ENCODE measurements around the gene MYO6.
"Not testable (repeated sequence)": the region's sequence is repeated elsewhere in the genome, so short reads cannot be mapped to it uniquely, and the experiment has no call there.

MYO6 gene

GRCh38 chr6:75748743-75749538 lies at the start of gene MYO6:
MYO6 (plus strand) TSS chr6:75749239; CDS start chr6:75817548, 68,309 bp downstream.
- TF ChIP-seq EZH2phosphoT487 (IDR thresholded peaks at IDR 0.05; ENCODE audit: borderline replicate concordance) (no peak), CTCF (conservative IDR thresholded peaks at IDR 0.05; ENCODE audit: low read length) (no peak)
- Histone ChIP-seq H3K36me3 (ENCODE audit: insufficient read depth, low read length) (no peaks in the 10 kb centered on the region), H3K9me3 (ENCODE audit: insufficient read depth, low read depth, low read length) (no peaks in the 10 kb centered on the region), H4K20me1 (ENCODE audit: insufficient read depth, low read length, poor library complexity, severe bottlenecking) (no peaks in the 10 kb centered on the region), H3K9me2 (replicated peaks; ENCODE audit: low read depth, low read length) (no peaks in the 10 kb centered on the region), H3K27me3 (ENCODE audit: insufficient read depth, low read length, poor library complexity, severe bottlenecking) (no peaks in the 10 kb centered on the region), H2AFZ (ENCODE audit: low read length) (no peak within 1 kb of the TSS), H3K9ac (ENCODE audit: low read depth, low read length, poor library complexity, severe bottlenecking) (no peak within 1 kb of the TSS), H3K79me2 (ENCODE audit: insufficient read depth, low read length) (no peaks in the 10 kb centered on the region), H3K4me1 (ENCODE audit: insufficient read depth, low read length, poor library complexity, severe bottlenecking) (no peaks in the 10 kb centered on the region), H3K4me2 (ENCODE audit: low read depth, low read length, poor library complexity, severe bottlenecking) (no peak within 1 kb of the TSS), H3K4me3 (ENCODE audit: low read length, poor library complexity, severe bottlenecking) (no peak within 1 kb of the TSS), H3F3A (ENCODE audit: low read depth) (no peaks in the 10 kb centered on the region)

DNA sequence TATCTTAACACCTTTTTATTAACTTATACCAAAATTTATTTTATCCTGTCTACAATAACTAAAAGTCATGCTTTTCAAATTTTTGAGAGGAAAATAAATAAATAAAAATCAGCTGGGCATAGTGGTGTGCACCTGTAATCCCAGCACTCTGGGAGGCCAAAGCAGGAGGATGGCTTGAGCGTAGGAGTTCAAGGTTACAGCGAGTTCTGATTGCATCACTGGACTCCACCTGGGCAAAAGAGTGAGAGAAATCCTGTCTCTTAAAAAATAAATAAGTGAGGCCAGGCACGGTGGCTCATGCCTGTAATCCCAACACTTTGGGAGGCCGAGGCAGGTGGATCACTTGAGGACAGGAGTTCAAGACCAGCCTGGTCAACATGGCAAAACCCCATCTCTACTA lies 40.7 kb upstream of the MYO6 start:
- H3K27me3 ChIP-seq (ENCODE audit: insufficient read depth, low read length, poor library complexity, severe bottlenecking); H2AFZ ChIP-seq (ENCODE audit: low read length); H4K20me1 ChIP-seq (ENCODE audit: insufficient read depth, low read length, poor library complexity, severe bottlenecking); H3K9ac ChIP-seq (ENCODE audit: low read depth, low read length, poor library complexity, severe bottlenecking); H3K4me3 ChIP-seq (ENCODE audit: low read length, poor library complexity, severe bottlenecking); H3K9me2 ChIP-seq (replicated peaks; ENCODE audit: low read depth, low read length); H3K9me3 ChIP-seq (ENCODE audit: insufficient read depth, low read depth, low read length); H3F3A ChIP-seq (ENCODE audit: low read depth); H3K79me2 ChIP-seq (ENCODE audit: insufficient read depth, low read length); H3K4me2 ChIP-seq (ENCODE audit: low read depth, low read length, poor library complexity, severe bottlenecking); H3K4me1 ChIP-seq (ENCODE audit: insufficient read depth, low read length, poor library complexity, severe bottlenecking): not testable (repeated sequence)
- peaks cover 38% of the 10 kb centered on the region; the same call in 1 of the 2 replicates for H3K36me3 ChIP-seq (ENCODE audit: insufficient read depth, low read length)

DNA sequence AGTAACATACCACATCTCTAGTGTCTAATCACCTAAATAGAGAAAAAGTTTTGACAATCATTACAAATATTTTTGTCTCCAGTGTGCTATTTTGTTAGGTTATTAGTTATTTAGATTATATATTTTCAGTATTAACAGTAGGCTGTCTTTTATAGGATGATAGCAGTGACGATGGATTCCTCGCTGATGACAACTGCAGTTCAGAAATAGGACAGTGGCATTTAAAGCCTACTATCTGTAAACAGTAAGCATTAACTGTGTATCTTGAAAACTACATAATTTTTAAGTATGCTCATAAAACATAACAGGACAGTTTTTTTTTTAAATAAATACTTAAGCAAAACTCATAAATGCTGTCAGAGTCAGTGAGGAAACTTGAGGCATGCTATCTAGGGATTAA lies 37.9 kb upstream of the MYO6 start:
- Histone ChIP-seq H3K79me2 (ENCODE audit: insufficient read depth, low read length) (no peaks in the 10 kb centered on the region), H2AFZ (ENCODE audit: low read length) (no peak overlapping the region), H3K9ac (ENCODE audit: low read depth, low read length, poor library complexity, severe bottlenecking) (no peak overlapping the region), H3F3A (ENCODE audit: low read depth) (no peaks in the 10 kb centered on the region), H4K20me1 (ENCODE audit: insufficient read depth, low read length, poor library complexity, severe bottlenecking) (no peaks in the 10 kb centered on the region), H3K9me3 (ENCODE audit: insufficient read depth, low read depth, low read length) (no peaks in the 10 kb centered on the region), H3K4me2 (ENCODE audit: low read depth, low read length, poor library complexity, severe bottlenecking) (no peak overlapping the region), H3K27me3 (ENCODE audit: insufficient read depth, low read length, poor library complexity, severe bottlenecking) (no peaks in the 10 kb centered on the region), H3K4me3 (ENCODE audit: low read length, poor library complexity, severe bottlenecking) (no peak overlapping the region), H3K9me2 (replicated peaks; ENCODE audit: low read depth, low read length) (no peaks in the 10 kb centered on the region), H3K36me3 (ENCODE audit: insufficient read depth, low read length) (peaks cover 56% of the 10 kb centered on the region; the same call in 1 of the 2 replicates), H3K4me1 (ENCODE audit: insufficient read depth, low read length, poor library complexity, severe bottlenecking) (no peaks in the 10 kb centered on the region)
- no peak for TF ChIP-seq CTCF (conservative IDR thresholded peaks at IDR 0.05; ENCODE audit: low read length)
- TF ChIP-seq EZH2phosphoT487 (IDR thresholded peaks at IDR 0.05; ENCODE audit: borderline replicate concordance), result no peak

DNA sequence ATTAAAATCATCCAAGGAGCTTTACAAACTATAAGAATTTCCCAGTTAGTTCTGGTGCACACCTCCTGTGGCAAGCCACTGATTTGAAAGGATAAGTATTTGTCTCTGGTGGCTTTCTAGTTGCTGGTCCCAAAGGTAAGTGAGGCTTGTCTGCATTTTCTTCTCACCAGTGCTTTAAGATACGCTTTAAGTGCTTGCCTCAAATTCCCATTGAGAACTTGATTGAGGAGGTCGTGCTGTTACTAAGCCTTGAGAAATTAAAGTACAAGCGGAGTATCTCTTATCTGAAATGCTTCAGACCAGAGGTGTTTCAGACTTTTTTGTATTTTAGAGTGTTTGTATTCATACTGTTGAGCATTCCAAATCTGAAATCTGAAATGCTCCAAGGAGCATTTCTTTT lies 29.9 kb upstream of the MYO6 start:
- TF ChIP-seq EZH2phosphoT487 (IDR thresholded peaks at IDR 0.05; ENCODE audit: borderline replicate concordance) (no peak), CTCF (conservative IDR thresholded peaks at IDR 0.05; ENCODE audit: low read length) (no peak)
- no peaks in the 10 kb centered on the region for H3K9me3 ChIP-seq (ENCODE audit: insufficient read depth, low read depth, low read length)
- H2AFZ ChIP-seq (ENCODE audit: low read length), result no peak overlapping the region
- no peaks in the 10 kb centered on the region for H3F3A ChIP-seq (ENCODE audit: low read depth)
- no peaks in the 10 kb centered on the region for H3K27me3 ChIP-seq (ENCODE audit: insufficient read depth, low read length, poor library complexity, severe bottlenecking)
- H4K20me1 ChIP-seq (ENCODE audit: insufficient read depth, low read length, poor library complexity, severe bottlenecking), result no peaks in the 10 kb centered on the region
- H3K36me3 ChIP-seq (ENCODE audit: insufficient read depth, low read length), result peaks cover 18% of the 10 kb centered on the region; the same call in 1 of the 2 replicates
- no peaks in the 10 kb centered on the region for H3K4me1 ChIP-seq (ENCODE audit: insufficient read depth, low read length, poor library complexity, severe bottlenecking)
- H3K4me3 ChIP-seq (ENCODE audit: low read length, poor library complexity, severe bottlenecking), result no peak overlapping the region
- no peaks in the 10 kb centered on the region for H3K79me2 ChIP-seq (ENCODE audit: insufficient read depth, low read length)
- H3K9ac ChIP-seq (ENCODE audit: low read depth, low read length, poor library complexity, severe bottlenecking), result no peak overlapping the region
- H3K9me2 ChIP-seq (replicated peaks; ENCODE audit: low read depth, low read length), result no peaks in the 10 kb centered on the region
- H3K4me2 ChIP-seq (ENCODE audit: low read depth, low read length, poor library complexity, severe bottlenecking), result no peak overlapping the region

Data from Loucy (cell line).